ENCODE measurements around the gene LMX1A.

- TF ChIP-seq CREM (IDR thresholded peaks at IDR 0.05; ENCODE audit: low read depth) = no peak
- no peak for TF ChIP-seq CTCF (IDR thresholded peaks at IDR 0.05 in 2 of 3, conservative IDR thresholded peaks at IDR 0.05 in 1 of 3; ENCODE audit: insufficient read depth in 2 of 3, low read depth in 1 of 3, low read length in 3 of 3)
Observed at GRCh38 chr1:165217958-165218357, 138.6 kb downstream of the LMX1A start.
